HG03139 (cell line): ENCODE measurements around the gene CTDP1.

Experiments used
- ATAC-seq: cut with Tn5 transposase; IDR thresholded peaks from one replicate; pipeline ENCODE4 v1.9.1; 2021; ENCODE audit not compliant: unreplicated experiment

Gene CTDP1

GRCh38 chr18:79756826-79757225 is 77.2 kb downstream of the CTDP1 start:
- ATAC-seq, result no peak

- ATAC-seq, result no peak
These were observed 80.7 kb downstream of the CTDP1 start for GRCh38 chr18:79760348-79760747.

- no peak for ATAC-seq
These were observed 81.3 kb downstream of the CTDP1 start for GRCh38 chr18:79760881-79761280.

GRCh38 chr18:79763407-79763806 is 83.8 kb downstream of the CTDP1 start:
- no peak for ATAC-seq

- ATAC-seq, result no peak
These were observed 84.5 kb downstream of the CTDP1 start for GRCh38 chr18:79764131-79764530.

- ATAC-seq, result no peak
These were observed 86.1 kb downstream of the CTDP1 start for GRCh38 chr18:79765491-79766245.

GRCh38 chr18:79766308-79766707 is 86.7 kb downstream of the CTDP1 start:
- no peak for ATAC-seq

GRCh38 chr18:79768745-79769144 is 89.1 kb downstream of the CTDP1 start:
- ATAC-seq, result no peak

- ATAC-seq, result no peak
These were observed 90.3 kb downstream of the CTDP1 start for GRCh38 chr18:79769698-79770500.

GRCh38 chr18:79770501-79770815 is 90.9 kb downstream of the CTDP1 start:
- no peak for ATAC-seq

- ATAC-seq, result no peak
These were observed 91.2 kb downstream of the CTDP1 start for GRCh38 chr18:79770826-79771225.

- no peak for ATAC-seq
These were observed 92.0 kb downstream of the CTDP1 start for GRCh38 chr18:79771446-79772107.

- no peak for ATAC-seq
These were observed 92.7 kb downstream of the CTDP1 start for GRCh38 chr18:79772108-79772864.

- no peak for ATAC-seq
These were observed 93.5 kb downstream of the CTDP1 start for GRCh38 chr18:79772865-79773696.

GRCh38 chr18:79774111-79774510 is 94.5 kb downstream of the CTDP1 start:
- ATAC-seq, result no peak

- ATAC-seq, result no peak
These were observed 96.0 kb downstream of the CTDP1 start for GRCh38 chr18:79775441-79776221.

- no peak for ATAC-seq
These were observed 97.1 kb downstream of the CTDP1 start for GRCh38 chr18:79776674-79777073.

- no peak for ATAC-seq
These were observed 98.7 kb downstream of the CTDP1 start for GRCh38 chr18:79778291-79778791.

- ATAC-seq, result no peak
These were observed 99.6 kb downstream of the CTDP1 start for GRCh38 chr18:79779021-79779699.
